GM19395 (cell line): ENCODE measurements around the gene IL23R.

Experiments used
- ATAC-seq: cut with Tn5 transposase; IDR thresholded peaks from one replicate; pipeline ENCODE4 v1.9.1; 2021; ENCODE audit warnings: mild to moderate bottlenecking, moderate library complexity; ENCODE audit not compliant: unreplicated experiment

Gene IL23R

GRCh38 chr1:67294836-67295617, 128.8 kb downstream of the IL23R start:
- no peak for ATAC-seq

- ATAC-seq: no peak
These were observed 132.5 kb downstream of the IL23R start for GRCh38 chr1:67298762-67299161.

DNA sequence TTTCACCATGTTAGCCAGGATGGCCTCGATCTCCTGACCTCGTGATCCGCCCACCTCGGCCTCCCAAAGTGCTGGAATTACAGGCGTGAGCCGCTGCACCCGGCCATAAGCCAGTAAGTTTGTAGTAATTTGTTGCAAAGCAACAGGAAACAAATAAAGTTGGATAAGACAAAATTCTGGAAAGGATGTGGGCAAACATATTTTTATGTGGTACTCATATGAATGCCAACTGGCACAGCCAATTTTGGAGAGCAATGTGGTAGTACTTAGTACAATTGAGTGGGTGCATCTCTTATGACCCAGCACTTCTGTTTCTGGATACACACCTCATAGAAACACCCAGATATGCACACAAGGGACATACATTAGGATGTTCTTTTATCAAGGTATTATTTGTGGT, 133.0 kb downstream of the IL23R start:
- no peak for ATAC-seq

- no peak for ATAC-seq
These were observed 134.3 kb downstream of the IL23R start for GRCh38 chr1:67300561-67300960.

- ATAC-seq: no peak
These were observed 137.8 kb downstream of the IL23R start for GRCh38 chr1:67304023-67304422.

DNA sequence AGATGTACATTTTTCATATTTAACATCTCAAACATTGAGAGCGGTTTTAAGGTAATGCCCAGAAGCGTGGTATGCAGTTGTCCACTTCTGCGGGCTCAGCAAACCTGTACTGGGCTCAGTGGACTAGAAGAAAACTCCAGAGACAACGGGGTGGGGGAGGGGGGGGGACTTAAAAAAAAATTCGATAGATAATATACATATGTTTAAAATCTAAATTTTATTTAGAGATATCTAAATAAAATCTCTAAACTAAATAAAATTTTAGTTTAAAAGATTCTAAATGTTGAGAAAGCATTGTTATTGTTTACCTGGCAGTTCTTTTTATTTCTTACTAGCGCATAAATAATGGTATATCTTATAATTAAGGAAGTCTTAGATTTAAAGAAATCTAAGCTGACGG, 140.3 kb downstream of the IL23R start:
- ATAC-seq: no peak

DNA sequence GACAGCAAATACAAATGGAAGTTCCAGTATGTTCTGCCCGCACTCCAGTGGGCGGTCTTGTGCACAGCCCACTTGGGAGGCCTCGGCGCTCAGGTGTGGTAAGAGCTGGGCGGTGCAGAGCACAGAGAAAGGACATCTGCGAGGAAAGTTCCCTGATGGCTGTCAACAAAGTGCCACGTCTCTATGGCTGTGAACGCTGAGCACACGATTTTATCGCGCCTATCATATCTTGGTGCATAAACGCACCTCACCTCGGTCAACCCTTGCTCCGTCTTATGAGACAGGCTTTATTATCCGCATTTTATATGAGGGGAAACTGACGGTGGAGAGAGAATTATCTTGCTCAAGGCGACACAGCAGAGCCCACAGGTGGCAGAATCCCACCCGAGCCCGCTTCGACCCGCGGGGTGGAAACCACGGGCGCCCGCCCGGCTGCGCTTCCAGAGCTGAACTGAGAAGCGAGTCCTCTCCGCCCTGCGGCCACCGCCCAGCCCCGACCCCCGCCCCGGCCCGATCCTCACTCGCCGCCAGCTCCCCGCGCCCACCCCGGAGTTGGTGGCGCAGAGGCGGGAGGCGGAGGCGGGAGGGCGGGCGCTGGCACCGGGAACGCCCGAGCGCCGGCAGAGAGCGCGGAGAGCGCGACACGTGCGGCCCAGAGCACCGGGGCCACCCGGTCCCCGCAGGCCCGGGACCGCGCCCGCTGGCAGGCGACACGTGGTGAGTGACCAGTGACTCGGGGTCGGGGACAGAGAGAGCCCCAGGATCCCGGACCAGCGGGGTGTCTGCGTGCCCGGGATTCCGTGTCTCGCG, 141.2 kb downstream of the IL23R start, which contains the start of gene IL12RB2:
Gene IL12RB2 (plus strand): TSS at position 623 of the 810 bp plus-strand sequence. CDS start 12,496 bp downstream, outside the sequence.
- peak; percentile 73 for ATAC-seq

DNA sequence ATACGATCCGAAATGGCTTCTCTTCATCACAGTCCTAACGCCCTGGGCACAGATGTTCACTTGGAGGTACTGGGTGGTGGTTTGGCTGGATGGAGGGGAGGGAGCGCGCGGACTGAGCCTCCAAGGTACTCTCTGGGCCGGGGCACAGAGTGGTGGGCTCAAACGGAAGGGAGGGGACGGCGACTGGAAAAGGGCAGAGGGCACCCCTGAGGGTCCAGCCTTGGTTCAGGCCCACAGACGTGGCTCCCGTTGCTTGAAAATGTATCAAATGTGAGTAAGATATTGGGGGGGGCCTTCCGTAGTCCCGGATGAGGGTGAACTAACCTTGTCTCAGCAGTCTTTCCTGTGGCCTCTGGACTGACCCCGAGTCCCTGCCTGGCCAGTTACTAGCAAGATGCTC, 141.9 kb downstream of the IL23R start:
- peak; percentile 17 for ATAC-seq
